IMR-90 (cell line): ENCODE data around the gene SRCIN1. TPM values are rescaled to one million over a fixed set of nuclear protein-coding genes. Genes with fewer than 3 reads are reported as not detected.

Source experiments
- ATAC-seq: fragments of 200-7000 bp; cut with Tn5 transposase; 2 replicates; pipeline ENCODE4 v1.9.1; 2020; ENCODE audit warnings: low read depth, mild to moderate bottlenecking, moderate library complexity
- BruUV-seq: library from RNA; stranded (reverse); fragments of 400-500 nt; replicated peaks from 2 replicates; lab custom pipeline; 2021; lab: Mats Ljungman, UMichigan
- CTCF ChIA-PET: fragments of 300-600 bp; formaldehyde crosslinking; extraction: SDS; loops from one replicate; lab custom pipeline; 2021; ENCODE audit warnings: antibody characterized with exemption; lab: Yijun Ruan, JAX
- POLR2A ChIA-PET: fragments of 300-600 bp; sonication (Branson Sonifier 250); formaldehyde crosslinking; loops from one replicate; lab custom pipeline; 2022; ENCODE audit warnings: antibody characterized with exemption; ENCODE audit not compliant: unreplicated experiment; lab: Charles Lee
- DNase-seq: peaks from one replicate; pipeline ENCODE4 v3.0.0; 2013
- H2AFZ ChIP-seq: replicated peaks from 2 replicates; pipeline ENCODE3; 2013; ENCODE audit warnings: low read length, mild to moderate bottlenecking; ENCODE audit not compliant: poor library complexity
- H2AK5ac ChIP-seq: 2 replicates; pipeline ENCODE4 v1.6.1; 2013; ENCODE audit warnings: low read depth, low read length, inconsistent platforms
- H2AK9ac ChIP-seq: replicated peaks from 2 replicates; pipeline ENCODE3; 2013; ENCODE audit warnings: mild to moderate bottlenecking, low read depth, low read length, moderate library complexity; ENCODE audit not compliant: poor library complexity
- H2BK120ac ChIP-seq: 2 replicates; pipeline ENCODE4 v1.6.1; 2013; ENCODE audit warnings: low read depth, low read length, inconsistent platforms
- H2BK15ac ChIP-seq: 3 replicates; pipeline ENCODE4 v1.6.1; 2013; ENCODE audit warnings: low read depth, low read length, inconsistent platforms
- H2BK20ac ChIP-seq: 2 replicates; pipeline ENCODE4 v1.6.1; 2013; ENCODE audit warnings: low read depth, mild to moderate bottlenecking, inconsistent platforms, low read length, moderate library complexity
- H2BK5ac ChIP-seq: 2 replicates; pipeline ENCODE4 v1.6.1; 2013; ENCODE audit warnings: mild to moderate bottlenecking, low read depth, low read length, inconsistent platforms; ENCODE audit not compliant: poor library complexity, severe bottlenecking
- H3K14ac ChIP-seq: replicated peaks from 2 replicates; pipeline ENCODE4 v1.6.1; 2013; ENCODE audit warnings: low read depth, low read length, inconsistent platforms
- H3K18ac ChIP-seq: 2 replicates; pipeline ENCODE4 v1.6.1; 2013; ENCODE audit warnings: low read depth, low read length, control low read depth
- H3K23ac ChIP-seq: 2 replicates; pipeline ENCODE4 v1.6.1; 2013; ENCODE audit warnings: low read depth, low read length, inconsistent platforms
- H3K27ac ChIP-seq: 2 replicates; pipeline ENCODE4 v1.5.1; 2013; ENCODE audit warnings: mild to moderate bottlenecking, control low read depth, low read length; ENCODE audit not compliant: insufficient read depth
- H3K27me3 ChIP-seq: 2 replicates; pipeline ENCODE4 v1.6.1; 2013; ENCODE audit warnings: low read length; ENCODE audit not compliant: control insufficient read depth, insufficient read depth
- H3K36me3 ChIP-seq: 2 replicates; pipeline ENCODE4 v1.6.1; 2013; ENCODE audit warnings: low read length, mixed read lengths; ENCODE audit not compliant: control insufficient read depth, insufficient read depth
- H3K4ac ChIP-seq: 2 replicates; pipeline ENCODE4 v1.6.1; 2013; ENCODE audit warnings: low read depth, low read length, inconsistent platforms
- H3K4me1 ChIP-seq: 2 replicates; pipeline ENCODE4 v1.6.1; 2013; ENCODE audit warnings: low read length, mixed read lengths; ENCODE audit not compliant: control insufficient read depth, insufficient read depth
- H3K4me2 ChIP-seq: 2 replicates; pipeline ENCODE4 v1.6.1; 2013; ENCODE audit warnings: low read depth, mild to moderate bottlenecking, control low read depth, low read length, moderate library complexity
- H3K4me3 ChIP-seq: 2 replicates; pipeline ENCODE4 v1.5.1; 2013; ENCODE audit warnings: low read depth, mild to moderate bottlenecking, control low read depth, low read length, moderate library complexity; ENCODE audit not compliant: insufficient read depth
- H3K56ac ChIP-seq: 2 replicates; pipeline ENCODE4 v1.6.1; 2013; ENCODE audit warnings: low read length, inconsistent platforms; ENCODE audit not compliant: insufficient read depth; ENCODE audit errors: extremely low read depth
- H3K79me1 ChIP-seq, 2 experiments: 2 replicates each; pipeline ENCODE4 v1.6.1; 2013; ENCODE audit warnings: low read length in 2 of 2, inconsistent platforms in 1 of 2, low read depth in 1 of 2
- H3K9ac ChIP-seq: 2 replicates; pipeline ENCODE4 v1.6.1; 2013; ENCODE audit warnings: low read depth, low read length, control low read depth
- H3K9me1 ChIP-seq: 2 replicates; pipeline ENCODE4 v1.6.1; 2013; ENCODE audit warnings: low read length, inconsistent platforms; ENCODE audit not compliant: insufficient read depth
- H3K9me3 ChIP-seq: 2 replicates; pipeline ENCODE4 v1.6.1; 2013; ENCODE audit warnings: low read length; ENCODE audit not compliant: control insufficient read depth, insufficient read depth
- H4K20me1 ChIP-seq: 2 replicates; pipeline ENCODE4 v1.6.1; 2013; ENCODE audit warnings: low read length, inconsistent platforms; ENCODE audit not compliant: insufficient read depth
- H4K5ac ChIP-seq: 2 replicates; pipeline ENCODE4 v1.6.1; 2013; ENCODE audit warnings: mild to moderate bottlenecking, low read depth, low read length, control low read depth
- H4K8ac ChIP-seq, 2 experiments: 2 replicates each; pipeline ENCODE4 v1.6.1; 2013; ENCODE audit warnings: low read depth in 2 of 2, low read length in 2 of 2, control low read depth in 1 of 2, inconsistent platforms in 1 of 2
- H4K91ac ChIP-seq: 2 replicates; pipeline ENCODE4 v1.6.1; 2013; ENCODE audit warnings: low read depth, low read length, inconsistent platforms; ENCODE audit not compliant: insufficient read depth
- BHLHE40 ChIP-seq: fragments of 150-350 bp; IDR thresholded peaks from 2 replicates; pipeline ENCODE4 v1.6.1; 2016; ENCODE audit warnings: mild to moderate bottlenecking, low read depth, low read length
- CEBPB ChIP-seq: IDR thresholded peaks from 2 replicates; pipeline ENCODE4 v1.6.1; 2012; ENCODE audit warnings: low read depth, low read length, improper control_type of control experiment
- CHD1 ChIP-seq: IDR thresholded peaks from 2 replicates; pipeline ENCODE4 v1.6.1; 2012; ENCODE audit warnings: low read depth, low read length, improper control_type of control experiment
- FOS ChIP-seq: fragments of 150-350 bp; IDR thresholded peaks from 2 replicates; pipeline ENCODE4 v1.6.1; 2016; ENCODE audit warnings: low read depth, low read length
- MAFK ChIP-seq: IDR thresholded peaks from 2 replicates; pipeline ENCODE4 v1.6.1; 2012; ENCODE audit warnings: low read depth, low read length, improper control_type of control experiment
- MAZ ChIP-seq: IDR thresholded peaks from 2 replicates; pipeline ENCODE4 v1.6.1; 2012; ENCODE audit warnings: low read depth, mild to moderate bottlenecking, low read length, improper control_type of control experiment, moderate library complexity, borderline replicate concordance
- MXI1 ChIP-seq: IDR thresholded peaks from 2 replicates; pipeline ENCODE4 v1.6.1; 2012; ENCODE audit warnings: low read depth, mild to moderate bottlenecking, low read length, moderate library complexity, borderline replicate concordance
- NFE2L2 ChIP-seq: fragments of 150-350 bp; IDR thresholded peaks from 2 replicates; pipeline ENCODE4 v1.6.1; 2016; ENCODE audit warnings: low read depth, mild to moderate bottlenecking, low read length
- POLR2A ChIP-seq: IDR thresholded peaks from 2 replicates; pipeline ENCODE4 v1.6.1; 2012; ENCODE audit warnings: mild to moderate bottlenecking, low read depth, low read length
- RAD21 ChIP-seq: IDR thresholded peaks from 2 replicates; pipeline ENCODE4 v1.6.1; 2012; ENCODE audit warnings: low read length, improper control_type of control experiment
- RCOR1 ChIP-seq: IDR thresholded peaks from 2 replicates; pipeline ENCODE4 v1.6.1; 2012; ENCODE audit warnings: mild to moderate bottlenecking, low read length, improper control_type of control experiment; ENCODE audit not compliant: insufficient replicate concordance
- WGBS, 2 experiments: methylation state at CpG; one replicate each; pipeline versions ENCODE4 v1.1.5 to v1.1.7; 2013; ENCODE audit warnings: missing lambda C conversion rate in 2 of 2; ENCODE audit not compliant: insufficient read length in 1 of 2; ENCODE audit errors: extremely low coverage in 2 of 2; 5-methylcytosine and 5-hydroxymethylcytosine counted together
- dilution Hi-C: fragments of 300-500 bp; cut with HindIII; formaldehyde crosslinking; loops from one replicate; pipeline ENCODE4 v1.14.3; 2018; ENCODE audit warnings: low sequenced_read_pairs; ENCODE audit not compliant: unreplicated experiment
- in situ Hi-C: fragments of 300-500 bp; cut with MboI; formaldehyde crosslinking; loops from 3 replicates; pipeline ENCODE4 v1.14.3; 2019; ENCODE audit warnings: low sequenced_read_pairs, inconsistent platforms, mixed read lengths
- intact Hi-C: fragments of 100-400 bp; cut with micrococcal nuclease; formaldehyde crosslinking; loops from 2 replicates; pipeline ENCODE4 v1.10.0; 2022
- polyA plus RNA-seq, 3 experiments: library from polyadenylated mRNA; depleted of rRNA; stranded (reverse); fragments of >200 nt; gene quantifications; 2 replicates each; pipeline ENCODE4 v1.2.3, GENCODE V29; 2012; ENCODE audit warnings: low replicate concordance in 1 of 3
- total RNA-seq: library from RNA; depleted of rRNA; stranded (reverse); fragments of >200 nt; gene quantifications from 2 replicates; pipeline ENCODE4 v1.2.3, GENCODE V29; 2012
- TF ChIP-seq, protein P1 (sequence below): fragments of 150-350 bp; IDR thresholded peaks from 2 replicates; pipeline ENCODE4 v1.6.1; 2016; ENCODE audit warnings: low read depth, mild to moderate bottlenecking, low read length, moderate library complexity, borderline replicate concordance
- TF ChIP-seq, protein P2 (sequence below): conservative IDR thresholded peaks from 2 replicates; pipeline ENCODE4 v1.5.1; 2012; ENCODE audit warnings: mild to moderate bottlenecking, low read depth, low read length, improper control_type of control experiment
- TF ChIP-seq, protein P3 (sequence below): fragments of 150-350 bp; IDR thresholded peaks from 2 replicates; pipeline ENCODE4 v1.6.1; 2017; ENCODE audit warnings: mild to moderate bottlenecking, antibody characterized with exemption, low read length, low read depth

Gene SRCIN1
- total and polyA plus RNA-seq, 2 of the 4 experiments (the other 2 are of a cell fraction): not detected

DNA sequence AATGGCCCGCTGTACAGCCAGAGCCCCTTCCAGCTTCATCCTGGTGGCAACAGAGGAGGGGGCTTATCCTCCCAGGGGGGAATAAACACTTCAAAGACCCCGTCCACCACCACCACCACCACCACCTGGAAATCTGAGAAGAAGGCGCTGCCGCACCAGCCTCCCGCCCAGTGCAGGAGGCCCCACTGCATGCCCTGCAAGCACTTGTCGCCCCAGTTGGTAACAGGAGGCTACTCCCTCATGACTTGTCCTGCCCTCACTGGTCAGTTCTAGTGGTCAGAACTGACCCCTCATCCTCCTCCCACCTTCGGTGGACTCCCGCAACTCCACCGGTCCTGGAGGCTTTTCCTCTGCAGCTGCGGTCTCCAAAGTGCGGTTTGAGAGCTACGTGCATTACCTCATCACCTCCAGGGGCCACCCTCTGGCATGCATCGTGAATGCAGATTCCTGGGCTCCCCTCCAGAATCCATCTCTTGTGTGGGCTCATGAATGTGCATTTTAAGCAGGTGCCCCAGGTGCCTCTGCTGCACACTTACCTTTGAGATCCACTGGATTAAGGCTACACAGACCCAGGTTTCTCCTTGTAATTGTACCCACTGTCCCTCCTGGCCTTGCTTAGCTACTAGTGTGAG lies 71.8 kb downstream of the SRCIN1 start:
- Histone ChIP-seq H3K9ac (no peak overlapping the region), H4K8ac (no peak overlapping the region), H3K18ac (no peak overlapping the region), H2AFZ (no peak overlapping the region), H2AK5ac (no peak overlapping the region), H4K91ac (no peak overlapping the region), H3K79me1 (no peaks in the 10 kb centered on the region), H4K20me1 (no peaks in the 10 kb centered on the region), H3K4me1 (no peaks in the 10 kb centered on the region), H2AK9ac (no peak overlapping the region), H3K27ac (no peak overlapping the region), H4K5ac (no peak overlapping the region), H2BK15ac (no peak overlapping the region), H3K4me2 (no peak overlapping the region), H2BK120ac (no peak overlapping the region), H2BK20ac (no peak overlapping the region), H3K56ac (no peak overlapping the region), H3K23ac (no peak overlapping the region), H3K27me3 (peaks cover 37% of the 10 kb centered on the region), H2BK5ac (no peak overlapping the region), H3K9me1 (no peaks in the 10 kb centered on the region), H3K36me3 (no peaks in the 10 kb centered on the region), H3K14ac (no peak overlapping the region), H3K9me3 (no peaks in the 10 kb centered on the region), H3K4ac (no peak overlapping the region), H3K4me3 (no peak overlapping the region)
- in situ Hi-C loops: no loop called here
- TF ChIP-seq, protein P1, sequence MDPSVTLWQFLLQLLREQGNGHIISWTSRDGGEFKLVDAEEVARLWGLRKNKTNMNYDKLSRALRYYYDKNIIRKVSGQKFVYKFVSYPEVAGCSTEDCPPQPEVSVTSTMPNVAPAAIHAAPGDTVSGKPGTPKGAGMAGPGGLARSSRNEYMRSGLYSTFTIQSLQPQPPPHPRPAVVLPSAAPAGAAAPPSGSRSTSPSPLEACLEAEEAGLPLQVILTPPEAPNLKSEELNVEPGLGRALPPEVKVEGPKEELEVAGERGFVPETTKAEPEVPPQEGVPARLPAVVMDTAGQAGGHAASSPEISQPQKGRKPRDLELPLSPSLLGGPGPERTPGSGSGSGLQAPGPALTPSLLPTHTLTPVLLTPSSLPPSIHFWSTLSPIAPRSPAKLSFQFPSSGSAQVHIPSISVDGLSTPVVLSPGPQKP: no peak
- TF ChIP-seq NFE2L2: no peak
- no peak for TF ChIP-seq MAFK
- TF ChIP-seq, protein P2, sequence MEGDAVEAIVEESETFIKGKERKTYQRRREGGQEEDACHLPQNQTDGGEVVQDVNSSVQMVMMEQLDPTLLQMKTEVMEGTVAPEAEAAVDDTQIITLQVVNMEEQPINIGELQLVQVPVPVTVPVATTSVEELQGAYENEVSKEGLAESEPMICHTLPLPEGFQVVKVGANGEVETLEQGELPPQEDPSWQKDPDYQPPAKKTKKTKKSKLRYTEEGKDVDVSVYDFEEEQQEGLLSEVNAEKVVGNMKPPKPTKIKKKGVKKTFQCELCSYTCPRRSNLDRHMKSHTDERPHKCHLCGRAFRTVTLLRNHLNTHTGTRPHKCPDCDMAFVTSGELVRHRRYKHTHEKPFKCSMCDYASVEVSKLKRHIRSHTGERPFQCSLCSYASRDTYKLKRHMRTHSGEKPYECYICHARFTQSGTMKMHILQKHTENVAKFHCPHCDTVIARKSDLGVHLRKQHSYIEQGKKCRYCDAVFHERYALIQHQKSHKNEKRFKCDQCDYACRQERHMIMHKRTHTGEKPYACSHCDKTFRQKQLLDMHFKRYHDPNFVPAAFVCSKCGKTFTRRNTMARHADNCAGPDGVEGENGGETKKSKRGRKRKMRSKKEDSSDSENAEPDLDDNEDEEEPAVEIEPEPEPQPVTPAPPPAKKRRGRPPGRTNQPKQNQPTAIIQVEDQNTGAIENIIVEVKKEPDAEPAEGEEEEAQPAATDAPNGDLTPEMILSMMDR: no peak
- TF ChIP-seq FOS: no peak
- TF ChIP-seq, protein P3, sequence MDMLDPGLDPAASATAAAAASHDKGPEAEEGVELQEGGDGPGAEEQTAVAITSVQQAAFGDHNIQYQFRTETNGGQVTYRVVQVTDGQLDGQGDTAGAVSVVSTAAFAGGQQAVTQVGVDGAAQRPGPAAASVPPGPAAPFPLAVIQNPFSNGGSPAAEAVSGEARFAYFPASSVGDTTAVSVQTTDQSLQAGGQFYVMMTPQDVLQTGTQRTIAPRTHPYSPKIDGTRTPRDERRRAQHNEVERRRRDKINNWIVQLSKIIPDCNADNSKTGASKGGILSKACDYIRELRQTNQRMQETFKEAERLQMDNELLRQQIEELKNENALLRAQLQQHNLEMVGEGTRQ: no peak
- no peak for TF ChIP-seq RAD21
- no peak for TF ChIP-seq RCOR1
- no peak for TF ChIP-seq MXI1
- TF ChIP-seq POLR2A: no peak
- no peak for TF ChIP-seq CEBPB
- TF ChIP-seq MAZ: no peak
- no peak for TF ChIP-seq BHLHE40
- no peak for TF ChIP-seq CHD1
- 22% methylated on average over 3 of the region's 13 CpGs; no CpG with 5 or more reads in 1 of the 2 experiments for WGBS, 2 experiments
- dilution Hi-C loops: no loop called here
- ATAC-seq (no peak), DNase-seq (no peak)
- ChIA-PET CTCF (interaction anchor here (0.6 to 1.7 kb wide), 2 partner anchors 24 to 97 kb away, joined by 4 to 5 read pairs; no protein-coding TSS in a partner anchor), POLR2A (interaction anchor here (0.6 kb wide), 1 partner anchor 935 kb away, joined by 3 read pairs; no protein-coding TSS in a partner anchor)
- intact Hi-C loops: no loop called here
- no TSS peak for BruUV-seq
